Sigmoid colon (tissue), 4 donors: Measurements from ENCODE around the gene TUNAR.

Source experiments
- EP300 ChIP-seq, 4 donors: sonication (generic); formaldehyde crosslinking; IDR thresholded peaks; one replicate each; pipeline ENCODE4 v1.6.1; 2017; ENCODE audit warnings: antibody characterized with exemption in 4 of 4
- POLR2A ChIP-seq, 2 donors: fragments of 450-650 bp; IDR thresholded peaks; one replicate each; pipeline ENCODE4 v1.6.1; 2016; ENCODE audit warnings: antibody characterized with exemption in 2 of 2, mild to moderate bottlenecking in 2 of 2, moderate library complexity in 2 of 2
- POLR2AphosphoS5 ChIP-seq, 4 donors: sonication (generic); formaldehyde crosslinking; IDR thresholded peaks; one replicate each; pipeline ENCODE4 v1.6.1; 2017; ENCODE audit warnings: antibody characterized with exemption in 4 of 4
- TF ChIP-seq, protein P1 (sequence below), 4 experiments: fragments of 450-650 bp in 3 of 4; fragments of 200-600 bp in 1 of 4; IDR thresholded peaks; one replicate each; pipeline ENCODE4 v1.5.1; 2016 to 2019; ENCODE audit warnings: antibody characterized with exemption in 4 of 4, mild to moderate bottlenecking in 3 of 4, moderate library complexity in 2 of 4

- TF ChIP-seq, protein P1, sequence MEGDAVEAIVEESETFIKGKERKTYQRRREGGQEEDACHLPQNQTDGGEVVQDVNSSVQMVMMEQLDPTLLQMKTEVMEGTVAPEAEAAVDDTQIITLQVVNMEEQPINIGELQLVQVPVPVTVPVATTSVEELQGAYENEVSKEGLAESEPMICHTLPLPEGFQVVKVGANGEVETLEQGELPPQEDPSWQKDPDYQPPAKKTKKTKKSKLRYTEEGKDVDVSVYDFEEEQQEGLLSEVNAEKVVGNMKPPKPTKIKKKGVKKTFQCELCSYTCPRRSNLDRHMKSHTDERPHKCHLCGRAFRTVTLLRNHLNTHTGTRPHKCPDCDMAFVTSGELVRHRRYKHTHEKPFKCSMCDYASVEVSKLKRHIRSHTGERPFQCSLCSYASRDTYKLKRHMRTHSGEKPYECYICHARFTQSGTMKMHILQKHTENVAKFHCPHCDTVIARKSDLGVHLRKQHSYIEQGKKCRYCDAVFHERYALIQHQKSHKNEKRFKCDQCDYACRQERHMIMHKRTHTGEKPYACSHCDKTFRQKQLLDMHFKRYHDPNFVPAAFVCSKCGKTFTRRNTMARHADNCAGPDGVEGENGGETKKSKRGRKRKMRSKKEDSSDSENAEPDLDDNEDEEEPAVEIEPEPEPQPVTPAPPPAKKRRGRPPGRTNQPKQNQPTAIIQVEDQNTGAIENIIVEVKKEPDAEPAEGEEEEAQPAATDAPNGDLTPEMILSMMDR (IDR thresholded peaks at IDR 0.05), result no peak
- TF ChIP-seq POLR2A (IDR thresholded peaks at IDR 0.05) (no peak), EP300 (IDR thresholded peaks at IDR 0.05) (no peak), POLR2AphosphoS5 (IDR thresholded peaks at IDR 0.05) (no peak)
Measured at GRCh38 chr14:95939335-95939734, 62.7 kb downstream of the TUNAR start.
